Activated T-cell treated with anti-CD3 and anti-CD28 coated beads, Interleukin-2, amount 50 U/mL, for 24 hours (primary cell): ENCODE measurements around the gene TOMT.
"Not testable (repeated sequence)": the region's sequence is repeated elsewhere in the genome, so short reads cannot be mapped to it uniquely, and the experiment has no call there.

ENCODE experiments used
- DNase-seq: peaks from one replicate; pipeline ENCODE4 v3.0.0-alpha.2; 2020
- H3K27ac Mint-ChIP-seq: 2 replicates; pipeline ENCODE4 v1.8.0; 2020; ENCODE audit warnings: mild to moderate bottlenecking, mixed read lengths
- H3K27me3 Mint-ChIP-seq: 2 replicates; pipeline ENCODE4 v1.8.0; 2020; ENCODE audit warnings: mixed read lengths
- H3K36me3 Mint-ChIP-seq: 2 replicates; pipeline ENCODE4 v1.8.0; 2020; ENCODE audit warnings: low read depth, mixed read lengths
- H3K4me1 Mint-ChIP-seq: 2 replicates; pipeline ENCODE4 v1.8.0; 2020; ENCODE audit warnings: low read depth, mixed read lengths
- H3K4me3 Mint-ChIP-seq: 2 replicates; pipeline ENCODE4 v1.8.0; 2020; ENCODE audit warnings: mild to moderate bottlenecking, moderate library complexity, mixed read lengths
- H3K9me3 Mint-ChIP-seq: 2 replicates; pipeline ENCODE4 v1.8.0; 2020; ENCODE audit warnings: mixed read lengths

The TOMT gene

DNA sequence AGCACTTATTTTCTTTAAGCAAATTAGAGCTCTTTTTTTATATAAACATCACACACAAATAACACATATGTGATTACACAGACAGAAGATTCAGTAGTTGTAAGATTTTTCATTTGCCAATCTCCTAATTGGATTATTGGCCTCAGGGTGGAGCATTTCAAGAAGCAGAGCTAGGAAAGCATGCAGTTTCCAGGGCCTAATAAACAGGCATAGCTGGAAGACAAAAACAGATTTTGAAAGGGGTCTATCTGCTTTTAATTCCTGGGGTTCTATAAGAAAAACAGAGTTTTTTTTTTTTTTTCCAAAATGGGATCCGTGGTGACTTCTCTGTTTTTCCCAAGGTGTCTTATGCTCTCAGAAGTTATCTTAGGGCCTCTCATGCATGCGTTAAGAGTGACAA lies 22.2 kb downstream of the TOMT start:
- H3K4me1 Mint-ChIP-seq: no peaks in the 10 kb centered on the region
- no peak for DNase-seq
- peaks cover 21% of the 10 kb centered on the region for H3K9me3 Mint-ChIP-seq
- H3K27ac Mint-ChIP-seq: no peak overlapping the region
- peaks cover 6% of the 10 kb centered on the region for H3K36me3 Mint-ChIP-seq
- H3K4me3 Mint-ChIP-seq: no peak overlapping the region
- peaks cover 11% of the 10 kb centered on the region for H3K27me3 Mint-ChIP-seq

DNA sequence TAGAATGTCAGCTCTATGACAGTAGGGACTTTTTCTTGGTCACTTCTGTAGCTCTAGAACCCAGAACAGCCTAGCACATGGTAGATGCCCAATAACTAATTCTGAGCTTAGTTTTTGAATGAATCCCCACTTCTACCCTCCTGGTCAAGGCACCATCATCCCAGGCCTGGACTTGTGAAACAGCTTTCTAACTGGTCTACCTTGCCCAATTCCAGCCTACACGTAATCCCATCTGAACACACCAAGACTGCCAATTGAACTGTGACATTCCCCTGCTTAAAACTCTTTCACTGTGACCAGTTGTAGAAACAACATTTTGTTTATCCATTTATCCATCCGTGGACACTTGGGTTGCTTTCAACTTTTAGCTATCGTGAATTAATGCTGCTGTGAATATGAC lies 23.7 kb downstream of the TOMT start:
- H3K4me3 Mint-ChIP-seq: no peak overlapping the region
- DNase-seq: no peak
- no peaks in the 10 kb centered on the region for H3K4me1 Mint-ChIP-seq
- H3K36me3 Mint-ChIP-seq: peaks cover 6% of the 10 kb centered on the region
- peaks cover 16% of the 10 kb centered on the region for H3K27me3 Mint-ChIP-seq
- H3K9me3 Mint-ChIP-seq: peaks cover 21% of the 10 kb centered on the region
- no peak overlapping the region for H3K27ac Mint-ChIP-seq

DNA sequence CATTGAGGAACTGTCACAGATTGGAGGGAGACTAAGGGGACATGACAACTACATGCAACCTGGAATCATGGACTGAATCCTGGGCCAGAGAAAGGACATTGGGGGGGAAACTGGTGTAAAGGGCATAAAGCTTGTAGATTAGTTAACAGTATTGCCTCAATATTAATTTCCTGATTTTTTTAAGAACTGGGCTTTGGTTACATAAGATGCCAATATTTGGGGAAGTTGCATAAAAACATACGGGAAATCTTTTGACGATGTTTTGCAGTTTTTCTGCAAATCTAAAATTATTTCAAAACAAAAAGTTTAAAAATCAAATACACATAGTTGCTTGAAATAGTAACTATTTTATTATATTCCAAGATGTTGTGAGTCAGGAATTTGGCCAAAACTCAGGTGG lies 26.9 kb downstream of the TOMT start:
- no peak overlapping the region for H3K4me3 Mint-ChIP-seq

DNA sequence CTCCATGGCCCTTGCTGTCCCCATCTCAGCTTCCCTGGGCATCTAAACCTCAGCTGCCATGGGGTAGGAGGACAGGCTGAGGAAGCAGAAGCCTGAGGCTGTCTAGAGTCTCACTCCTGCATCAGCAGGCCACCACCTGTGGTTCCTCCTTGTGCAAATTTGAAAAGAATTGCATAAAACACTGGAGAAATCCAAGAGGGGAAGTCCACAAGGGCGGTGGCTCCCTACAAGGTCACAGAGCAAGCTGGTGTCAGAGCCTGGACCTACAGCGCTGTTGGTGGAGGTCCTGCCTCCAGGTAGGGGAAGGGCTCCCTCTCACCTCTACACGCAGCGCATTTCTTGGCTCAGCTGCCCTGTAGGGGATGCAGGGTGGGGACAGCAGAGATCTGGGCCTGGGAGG lies 29.7 kb downstream of the TOMT start, which contains the start of gene FOLR3:
Gene FOLR3 (plus strand): TSS at position 253 of the 400 bp plus-strand sequence. CDS start 228 bp downstream, outside the sequence.
- peaks cover 13% of the 10 kb centered on the region for H3K27me3 Mint-ChIP-seq
- H3K4me3 Mint-ChIP-seq, H3K27ac Mint-ChIP-seq, H3K36me3 Mint-ChIP-seq, H3K4me1 Mint-ChIP-seq, H3K9me3 Mint-ChIP-seq, DNase-seq: not testable (repeated sequence)

More for the DNA sequence above, 26.9 kb downstream of the TOMT start:
- H3K27ac Mint-ChIP-seq: no peak overlapping the region
- peaks cover 6% of the 10 kb centered on the region for H3K36me3 Mint-ChIP-seq
- no peak for DNase-seq
- peaks cover 18% of the 10 kb centered on the region for H3K9me3 Mint-ChIP-seq
- peaks cover 5% of the 10 kb centered on the region for H3K4me1 Mint-ChIP-seq
- peaks cover 16% of the 10 kb centered on the region for H3K27me3 Mint-ChIP-seq

DNA sequence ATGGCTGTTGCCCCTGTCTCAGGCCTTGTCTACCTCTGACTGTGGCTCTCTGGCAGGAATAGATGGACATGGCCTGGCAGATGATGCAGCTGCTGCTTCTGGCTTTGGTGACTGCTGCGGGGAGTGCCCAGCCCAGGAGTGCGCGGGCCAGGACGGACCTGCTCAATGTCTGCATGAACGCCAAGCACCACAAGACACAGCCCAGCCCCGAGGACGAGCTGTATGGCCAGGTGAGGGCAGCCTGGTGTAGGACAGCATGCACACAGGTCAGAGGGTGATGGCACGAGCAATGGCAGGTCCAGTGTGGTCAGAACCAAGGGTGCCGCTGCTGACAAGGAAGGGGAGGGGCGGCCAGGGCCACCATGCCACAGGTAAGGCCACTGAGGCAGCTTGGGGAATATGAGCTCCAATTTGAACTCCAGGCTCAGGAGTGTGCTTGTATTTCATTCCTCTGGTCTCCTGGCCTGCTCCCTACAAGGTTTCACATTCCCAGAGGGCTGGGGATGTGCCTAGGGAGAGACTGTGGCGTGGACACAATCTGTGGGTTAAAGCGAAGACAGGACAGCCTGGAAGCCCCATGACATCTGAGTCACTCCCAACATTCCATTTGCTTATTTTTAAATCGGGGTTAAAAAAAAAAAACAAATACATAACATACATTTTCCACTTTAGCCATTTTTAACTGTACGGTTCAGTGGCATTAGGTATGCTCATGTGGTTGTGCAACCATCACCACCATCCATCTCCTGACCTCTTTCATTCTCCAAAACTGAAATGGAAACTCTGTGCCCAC lies 30.4 kb downstream of the TOMT start:
- H3K9me3 Mint-ChIP-seq: no peaks in the 10 kb centered on the region
- no peak for DNase-seq
- H3K27ac Mint-ChIP-seq: no peak overlapping the region
- H3K4me1 Mint-ChIP-seq: peaks cover 14% of the 10 kb centered on the region
- H3K36me3 Mint-ChIP-seq: no peaks in the 10 kb centered on the region
- H3K4me3 Mint-ChIP-seq: no peak overlapping the region
- peaks cover 13% of the 10 kb centered on the region for H3K27me3 Mint-ChIP-seq

DNA sequence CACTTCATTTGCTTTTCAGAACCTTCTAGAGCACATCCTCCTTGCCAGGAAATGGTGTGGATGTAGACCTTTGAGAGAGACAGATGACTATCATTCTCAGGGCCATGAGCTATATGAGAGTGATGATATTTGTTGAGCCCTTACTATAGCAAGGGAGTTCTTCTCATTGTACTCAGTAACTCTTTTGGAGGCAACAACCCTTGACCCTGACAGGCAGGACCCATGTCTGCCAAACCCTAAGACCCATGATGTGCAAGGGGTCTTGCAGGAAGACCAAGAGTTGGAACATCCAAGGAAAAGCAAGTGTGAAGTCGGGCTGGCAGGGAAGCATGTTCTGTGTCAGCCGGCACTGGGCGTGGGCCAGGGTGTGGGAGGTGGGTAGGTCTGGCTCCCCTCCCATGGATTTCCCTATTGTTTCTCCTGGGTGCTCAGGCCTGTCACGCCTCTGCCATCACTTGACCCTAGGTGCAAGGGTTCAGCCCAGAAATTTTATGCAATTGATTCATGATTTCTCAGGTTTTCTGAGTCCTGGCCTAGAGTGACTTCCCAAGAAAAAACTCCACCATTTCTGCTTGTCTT lies 31.0 kb downstream of the TOMT start:
- no peak for DNase-seq
- Mint-ChIP-seq H3K4me3 (no peak overlapping the region), H3K36me3 (no peaks in the 10 kb centered on the region), H3K9me3 (no peaks in the 10 kb centered on the region), H3K27ac (no peak overlapping the region), H3K27me3 (peaks cover 13% of the 10 kb centered on the region), H3K4me1 (peaks cover 21% of the 10 kb centered on the region)

DNA sequence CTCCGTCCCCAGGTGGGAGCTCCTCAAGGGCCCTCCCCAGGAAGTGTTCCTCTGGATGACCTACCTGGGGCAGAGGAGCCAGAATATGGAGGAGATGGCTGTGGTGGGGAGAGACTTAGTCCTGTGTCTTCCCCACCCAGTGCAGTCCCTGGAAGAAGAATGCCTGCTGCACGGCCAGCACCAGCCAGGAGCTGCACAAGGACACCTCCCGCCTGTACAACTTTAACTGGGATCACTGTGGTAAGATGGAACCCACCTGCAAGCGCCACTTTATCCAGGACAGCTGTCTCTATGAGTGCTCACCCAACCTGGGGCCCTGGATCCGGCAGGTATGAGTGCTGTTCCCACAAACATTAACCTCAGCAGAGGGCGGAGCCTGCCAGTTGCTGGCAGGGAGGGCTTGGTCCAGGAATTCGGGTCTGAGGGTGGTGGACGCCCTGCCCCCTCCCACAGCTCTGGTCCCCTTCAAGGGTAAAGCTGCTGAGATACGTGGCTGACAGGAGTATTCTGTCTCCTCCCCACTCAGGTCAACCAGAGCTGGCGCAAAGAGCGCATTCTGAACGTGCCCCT lies 33.2 kb downstream of the TOMT start:
- Mint-ChIP-seq H3K36me3 (no peaks in the 10 kb centered on the region), H3K4me1 (peaks cover 28% of the 10 kb centered on the region), H3K27me3 (peaks cover 8% of the 10 kb centered on the region)

DNA sequence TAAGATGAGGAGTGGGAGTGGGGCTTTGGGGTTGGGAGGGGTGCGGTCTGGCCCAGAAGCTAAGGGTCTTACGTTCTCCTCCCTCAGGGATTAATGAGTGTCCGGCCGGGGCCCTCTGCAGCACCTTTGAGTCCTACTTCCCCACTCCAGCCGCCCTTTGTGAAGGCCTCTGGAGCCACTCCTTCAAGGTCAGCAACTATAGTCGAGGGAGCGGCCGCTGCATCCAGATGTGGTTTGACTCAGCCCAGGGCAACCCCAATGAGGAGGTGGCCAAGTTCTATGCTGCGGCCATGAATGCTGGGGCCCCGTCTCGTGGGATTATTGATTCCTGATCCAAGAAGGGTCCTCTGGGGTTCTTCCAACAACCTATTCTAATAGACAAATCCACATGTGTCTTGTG lies 33.8 kb downstream of the TOMT start:
- no peak for DNase-seq
- Mint-ChIP-seq H3K9me3 (no peaks in the 10 kb centered on the region), H3K27ac (no peak overlapping the region), H3K4me3 (no peak overlapping the region), H3K27me3 (peaks cover 8% of the 10 kb centered on the region), H3K36me3 (no peaks in the 10 kb centered on the region), H3K4me1 (peaks cover 29% of the 10 kb centered on the region)

More for the DNA sequence above, 33.2 kb downstream of the TOMT start:
- no peak for DNase-seq
- no peak overlapping the region for H3K27ac Mint-ChIP-seq
- H3K4me3 Mint-ChIP-seq: no peak overlapping the region
- no peaks in the 10 kb centered on the region for H3K9me3 Mint-ChIP-seq

DNA sequence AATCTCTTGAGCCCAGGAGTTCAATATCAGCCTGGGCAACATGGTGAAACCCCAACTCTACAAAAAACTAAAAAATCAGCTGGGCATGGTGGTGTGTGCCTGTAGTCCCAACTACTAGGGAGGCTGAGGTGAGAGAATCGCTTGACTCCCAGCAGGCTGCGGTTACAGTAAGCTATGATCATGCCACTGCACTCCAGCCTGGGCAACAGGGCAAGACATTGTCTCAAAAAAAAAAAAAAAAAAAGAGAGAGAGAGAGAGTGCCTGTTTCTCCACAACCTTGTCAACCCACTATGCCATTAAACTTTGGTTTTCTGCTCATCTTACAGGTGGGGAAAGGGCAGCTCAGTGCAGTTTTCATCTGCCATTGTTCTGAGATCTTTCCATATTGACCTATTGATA lies 34.9 kb downstream of the TOMT start:
- no peak for DNase-seq
- Mint-ChIP-seq H3K27ac (no peak overlapping the region), H3K27me3 (peaks cover 8% of the 10 kb centered on the region), H3K9me3 (no peaks in the 10 kb centered on the region), H3K4me3 (no peak overlapping the region), H3K36me3 (no peaks in the 10 kb centered on the region), H3K4me1 (peaks cover 29% of the 10 kb centered on the region)

DNA sequence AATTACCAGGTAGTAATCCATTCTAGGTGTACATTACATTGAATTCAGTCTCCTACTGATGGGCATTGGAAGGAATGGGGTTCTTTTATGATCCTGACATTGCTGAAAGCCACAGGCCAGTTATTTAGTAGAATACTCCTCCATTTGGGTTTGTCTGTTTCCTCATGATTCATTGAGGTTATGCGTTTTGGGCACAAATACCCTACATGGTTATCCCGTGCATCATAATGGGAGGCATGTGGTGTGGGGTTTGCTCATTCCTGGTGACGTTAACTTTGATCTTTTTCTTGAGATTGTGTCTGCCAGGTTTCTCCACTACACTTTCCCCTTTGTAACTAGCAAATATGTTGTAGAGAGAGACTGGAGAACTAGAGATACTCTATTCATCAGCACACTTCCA lies 35.3 kb downstream of the TOMT start:
- H3K4me1 Mint-ChIP-seq: peaks cover 29% of the 10 kb centered on the region
- DNase-seq: no peak
- no peaks in the 10 kb centered on the region for H3K36me3 Mint-ChIP-seq
- H3K9me3 Mint-ChIP-seq: no peaks in the 10 kb centered on the region
- H3K27me3 Mint-ChIP-seq: peaks cover 8% of the 10 kb centered on the region
- H3K4me3 Mint-ChIP-seq: no peak overlapping the region
- H3K27ac Mint-ChIP-seq: no peak overlapping the region

DNA sequence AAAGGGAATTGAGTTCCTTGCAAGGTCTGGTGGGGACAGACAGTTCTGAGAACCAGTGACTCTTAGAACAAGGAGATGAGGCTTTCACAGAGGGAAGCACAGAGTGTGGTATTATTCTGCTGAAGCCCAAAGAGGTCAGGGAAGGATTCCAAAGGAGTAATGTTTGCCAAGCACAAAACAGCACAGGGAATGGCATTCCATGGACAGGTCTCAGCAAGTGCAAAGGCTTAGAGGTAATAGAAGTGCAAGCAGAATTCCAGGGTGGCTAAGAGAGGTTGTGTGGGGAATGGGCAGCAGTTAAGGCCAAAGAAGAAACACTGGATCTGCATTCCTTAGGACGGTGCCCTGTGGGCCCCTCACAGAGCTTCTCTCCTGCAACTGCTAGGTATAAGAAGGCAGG lies 36.4 kb downstream of the TOMT start:
- H3K36me3 Mint-ChIP-seq, H3K27me3 Mint-ChIP-seq, DNase-seq, H3K9me3 Mint-ChIP-seq, H3K27ac Mint-ChIP-seq, H3K4me3 Mint-ChIP-seq: not testable (repeated sequence)
- peaks cover 23% of the 10 kb centered on the region for H3K4me1 Mint-ChIP-seq

DNA sequence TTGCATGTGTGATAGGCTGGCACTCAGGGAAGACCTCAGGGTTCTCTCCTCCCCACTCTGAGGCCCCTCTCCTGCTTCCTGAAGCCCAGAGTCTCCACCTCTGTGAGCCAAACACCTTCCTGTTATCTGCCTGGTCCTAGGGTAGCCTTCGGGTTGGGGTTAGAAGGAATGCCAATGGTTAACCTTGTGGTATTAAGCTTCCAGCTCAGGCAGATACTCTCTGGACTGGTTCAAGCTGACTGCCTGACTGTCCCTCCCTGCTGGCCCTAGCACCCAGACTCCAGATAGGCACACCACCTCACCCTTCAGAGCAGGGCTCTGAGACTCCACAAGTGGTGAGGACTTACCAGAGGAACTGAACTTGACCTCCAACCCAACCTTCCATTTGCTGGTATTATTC lies 36.8 kb downstream of the TOMT start:
- DNase-seq, H3K36me3 Mint-ChIP-seq, H3K4me3 Mint-ChIP-seq, H3K27ac Mint-ChIP-seq, H3K9me3 Mint-ChIP-seq, H3K27me3 Mint-ChIP-seq: not testable (repeated sequence)
- H3K4me1 Mint-ChIP-seq: peaks cover 23% of the 10 kb centered on the region

DNA sequence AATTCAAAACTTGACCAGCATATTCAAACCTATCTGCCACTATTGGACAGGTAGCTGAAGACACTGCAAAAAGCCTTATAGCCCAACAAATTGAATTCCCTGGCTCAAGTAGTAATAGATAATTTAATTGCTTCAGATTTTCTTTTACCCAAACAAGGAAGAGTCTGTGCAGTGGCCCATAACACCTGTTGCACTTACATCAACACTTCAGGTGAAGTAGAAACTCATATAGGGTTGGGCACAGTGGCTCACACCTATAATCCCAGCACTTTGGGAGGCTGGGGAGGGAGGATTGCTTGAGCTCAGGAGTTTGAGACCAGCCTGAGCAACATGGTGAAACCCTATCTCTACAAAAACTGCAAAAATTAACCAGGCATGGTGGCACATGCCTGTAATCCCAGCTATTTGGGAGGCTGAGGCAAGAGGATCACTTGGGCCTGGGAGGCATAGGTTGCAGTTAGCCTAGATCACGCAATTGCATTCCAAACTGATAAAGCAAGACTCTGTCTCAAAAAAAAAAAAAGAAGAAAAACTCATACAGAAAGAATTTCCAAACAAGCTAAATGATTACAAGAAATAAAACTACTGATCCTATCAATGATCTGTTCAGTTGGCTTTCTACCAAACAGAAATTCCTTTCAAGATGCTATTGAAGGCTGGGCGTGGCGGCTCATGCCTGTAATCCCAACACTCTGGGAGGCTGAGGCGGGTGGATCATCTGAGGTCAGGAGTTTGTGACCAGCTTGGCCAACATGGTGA lies 39.3 kb downstream of the TOMT start:
- H3K9me3 Mint-ChIP-seq: no peaks in the 10 kb centered on the region
- no peak for DNase-seq
- no peak overlapping the region for H3K27ac Mint-ChIP-seq

DNA sequence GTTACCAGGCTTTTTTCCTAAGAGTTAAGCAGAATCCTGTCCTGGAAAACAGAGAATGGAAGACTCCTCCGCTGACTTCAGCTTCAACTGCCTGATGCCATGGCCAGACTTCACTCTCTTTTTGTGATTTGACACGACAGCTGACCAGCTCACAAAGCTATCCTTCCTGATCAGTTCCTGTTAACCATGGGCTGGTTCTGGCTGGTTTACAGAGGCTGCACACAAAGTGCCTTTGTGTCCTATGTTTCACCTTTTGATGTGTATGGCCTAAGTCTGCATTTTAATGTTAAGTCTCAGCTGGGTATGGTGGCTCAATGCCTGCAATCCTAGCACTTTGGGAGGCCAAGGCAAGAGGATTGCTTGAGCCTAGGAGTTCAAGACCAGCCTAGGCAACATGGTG lies 40.9 kb downstream of the TOMT start:
- Mint-ChIP-seq H3K27ac (no peak overlapping the region), H3K36me3 (no peaks in the 10 kb centered on the region), H3K9me3 (no peaks in the 10 kb centered on the region), H3K4me1 (peaks cover 9% of the 10 kb centered on the region), H3K4me3 (no peak overlapping the region), H3K27me3 (peaks cover 5% of the 10 kb centered on the region)
- DNase-seq: no peak

More for the DNA sequence above, 39.3 kb downstream of the TOMT start:
- Mint-ChIP-seq H3K4me3 (no peak overlapping the region), H3K27me3 (peaks cover 5% of the 10 kb centered on the region), H3K4me1 (peaks cover 22% of the 10 kb centered on the region), H3K36me3 (no peaks in the 10 kb centered on the region)
